Measurements from ENCODE around the gene RBPJ.

GRCh38 chr4:26330186-26330787 lies 9.5 kb downstream of the RBPJ start:
- TF ChIP-seq CTCF (IDR thresholded peaks at IDR 0.05; ENCODE audit: insufficient read depth, low read length, poor library complexity, severe bottlenecking) (peak; percentile 54), EZH2phosphoT487 (conservative IDR thresholded peaks at IDR 0.05; ENCODE audit: low read length) (no peak)
